ENCODE measurements around the gene CPZ.

- TF ChIP-seq POLR2A (IDR thresholded peaks at IDR 0.05; ENCODE audit: low read depth, low read length) (no peak), POLR2AphosphoS5 (IDR thresholded peaks at IDR 0.05; ENCODE audit: low read depth, low read length) (no peak), TAF1 (IDR thresholded peaks at IDR 0.05; ENCODE audit: low read depth, low read length) (no peak), SPI1 (IDR thresholded peaks at IDR 0.05; ENCODE audit: low read depth, low read length) (no peak), PAX5 (IDR thresholded peaks at IDR 0.05; ENCODE audit: insufficient read depth, low read length, severe bottlenecking) (no peak)
Observed at GRCh38 chr4:8616831-8617230, 24.3 kb downstream of the CPZ start.
